GM19023 (cell line): ENCODE data around the gene DDA1.

Experiments
- ATAC-seq: cut with Tn5 transposase; IDR thresholded peaks from one replicate; pipeline ENCODE4 v1.9.1; 2021; ENCODE audit warnings: mild to moderate bottlenecking, moderate library complexity; ENCODE audit not compliant: unreplicated experiment

DDA1 gene

DNA sequence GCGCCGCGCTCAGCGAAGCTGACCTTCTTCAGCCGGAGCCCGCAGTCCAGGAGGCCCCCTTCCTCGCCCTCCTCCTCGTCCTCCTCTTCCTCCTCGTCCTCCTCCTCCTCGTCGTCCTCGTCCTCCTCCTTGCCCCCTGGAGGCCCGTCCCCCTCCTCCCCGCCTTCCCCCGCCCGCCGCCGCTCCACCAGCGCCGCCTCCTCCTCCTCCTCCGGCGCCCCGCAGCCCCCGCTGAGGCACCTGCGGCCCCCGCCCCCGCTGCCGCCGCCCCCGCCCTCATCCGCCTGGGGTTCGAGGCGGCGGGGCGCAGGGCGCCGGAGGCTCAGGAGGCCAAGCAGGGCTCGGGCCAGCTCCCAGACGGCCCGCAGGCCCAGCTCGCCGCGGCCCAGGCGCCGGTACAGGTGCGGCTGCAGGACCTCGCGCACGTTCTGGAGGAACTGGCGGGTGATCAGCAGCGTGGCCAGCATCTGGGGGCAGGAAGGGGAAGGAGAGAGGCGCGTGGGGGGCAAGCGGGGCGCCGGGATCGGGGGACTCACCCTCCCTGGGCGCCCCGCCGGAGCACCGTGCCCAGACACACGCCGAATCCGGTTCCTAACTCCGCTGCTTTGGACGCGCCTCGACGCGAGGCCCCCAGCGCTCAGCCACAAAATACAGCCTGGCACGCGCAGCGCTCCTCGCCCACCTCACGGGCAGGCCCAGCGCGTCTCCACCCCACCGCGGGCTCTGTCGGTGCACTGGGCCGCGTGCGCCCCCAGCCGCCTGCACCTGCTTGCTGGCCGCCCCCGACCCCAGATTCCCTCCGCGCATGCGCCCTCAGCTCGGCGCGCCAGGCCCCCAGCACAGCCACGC is 19.4 kb downstream of the DDA1 start:
- no peak for ATAC-seq

- ATAC-seq: no peak
Measured at GRCh38 chr19:17329366-17330261, 20.3 kb downstream of the DDA1 start.

GRCh38 chr19:17330262-17331044 is 21.1 kb downstream of the DDA1 start:
- ATAC-seq: no peak

- ATAC-seq: no peak
Measured at GRCh38 chr19:17331045-17331558, 21.7 kb downstream of the DDA1 start.

DNA sequence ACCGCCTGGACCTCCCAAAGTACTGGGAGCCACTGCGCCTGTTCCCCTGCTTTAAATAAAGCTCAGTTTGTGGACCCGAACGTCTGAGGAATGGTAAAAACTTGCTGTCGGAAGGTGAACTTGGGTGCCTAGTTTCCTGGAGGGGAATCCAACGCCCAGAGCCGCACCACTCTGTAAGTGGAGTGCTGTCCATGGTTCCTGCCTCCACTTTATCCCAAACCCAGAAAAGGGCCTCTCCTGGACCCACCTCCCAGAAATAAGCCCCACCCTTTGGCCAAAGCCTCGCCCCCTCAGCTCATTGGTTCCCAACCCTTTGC is 23.0 kb downstream of the DDA1 start:
- no peak for ATAC-seq

DNA sequence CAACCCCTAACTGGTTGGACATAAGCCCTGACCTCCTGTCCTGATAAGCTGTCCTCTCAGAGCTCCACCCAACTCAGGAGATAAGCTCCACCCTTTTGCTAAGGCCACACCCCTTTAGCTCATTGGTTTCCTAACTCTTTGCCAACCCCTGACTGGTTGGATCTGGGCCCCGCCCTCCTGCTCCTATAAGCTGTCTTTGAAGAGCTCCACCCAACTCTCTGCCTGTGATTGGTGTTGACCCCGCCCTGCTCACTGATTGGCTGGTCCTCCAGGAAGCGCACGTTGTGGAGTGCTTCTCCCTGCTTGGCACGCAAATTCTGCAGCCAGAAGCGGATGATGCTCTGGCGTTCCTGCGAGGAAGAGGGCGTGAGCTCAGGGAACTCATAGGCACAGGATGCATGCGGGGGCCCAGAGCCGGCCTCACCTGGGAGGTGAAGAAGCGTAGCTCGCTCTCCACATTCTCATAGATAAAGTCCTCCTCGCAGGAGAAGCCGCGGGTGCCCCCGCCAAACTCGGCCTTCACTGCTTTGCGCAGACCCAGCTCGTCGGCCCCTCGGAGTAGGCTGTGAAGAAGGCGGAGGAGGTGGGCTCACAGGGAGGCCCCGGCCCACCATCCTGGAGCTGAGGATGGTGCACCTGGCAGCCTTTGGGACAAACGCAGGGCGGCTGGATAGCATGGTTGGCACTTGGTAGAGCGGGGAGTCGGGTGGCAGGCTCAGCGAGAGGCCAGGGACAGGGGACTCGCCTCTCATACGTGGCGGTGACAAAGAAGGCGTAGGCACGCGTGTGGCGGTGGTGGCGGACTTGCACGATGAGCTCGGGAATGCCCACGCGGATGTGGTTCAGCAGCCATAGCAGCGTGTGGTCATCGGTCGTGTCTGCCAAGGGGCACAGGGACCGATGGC is 23.6 kb downstream of the DDA1 start:
- ATAC-seq: no peak

DNA sequence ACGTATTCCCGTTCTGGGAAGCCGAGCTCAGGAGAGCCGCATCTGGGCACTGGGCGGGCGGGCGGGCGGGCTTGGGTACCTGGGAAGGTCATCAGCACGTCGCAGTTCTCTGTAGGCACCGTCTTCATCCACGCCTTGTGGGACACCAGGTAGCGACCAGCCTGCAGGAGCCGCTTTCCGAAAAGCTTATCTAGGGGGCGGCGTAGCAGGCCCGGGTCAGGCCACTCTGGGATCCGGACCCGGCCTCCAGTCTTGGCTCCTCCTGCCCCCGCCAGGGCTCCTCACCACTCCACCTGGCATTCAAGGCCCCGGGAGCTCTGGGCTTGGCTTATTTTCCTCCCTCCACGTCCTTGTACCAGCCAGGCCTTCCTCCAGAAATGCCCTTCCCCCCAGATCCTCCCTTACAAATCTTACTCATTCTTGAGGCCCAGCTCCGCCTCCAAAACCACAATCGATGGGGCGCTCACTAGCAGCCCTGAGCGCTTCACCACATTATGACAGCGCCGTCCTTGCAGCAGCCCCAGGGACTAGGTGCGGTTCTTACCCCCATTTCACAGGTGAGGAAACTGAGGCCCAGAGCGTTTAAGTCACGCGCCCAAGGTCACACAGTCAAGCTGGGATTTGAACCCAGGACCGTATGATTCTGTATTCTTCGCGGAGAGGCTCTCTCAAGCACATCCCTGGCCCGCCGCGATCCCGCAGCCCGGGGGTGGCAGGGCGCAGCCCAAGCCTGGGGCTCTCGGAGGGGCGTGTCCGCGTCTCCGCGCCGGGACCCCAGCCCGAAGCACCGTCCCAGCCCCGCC is 24.4 kb downstream of the DDA1 start:
- ATAC-seq: no peak

DNA sequence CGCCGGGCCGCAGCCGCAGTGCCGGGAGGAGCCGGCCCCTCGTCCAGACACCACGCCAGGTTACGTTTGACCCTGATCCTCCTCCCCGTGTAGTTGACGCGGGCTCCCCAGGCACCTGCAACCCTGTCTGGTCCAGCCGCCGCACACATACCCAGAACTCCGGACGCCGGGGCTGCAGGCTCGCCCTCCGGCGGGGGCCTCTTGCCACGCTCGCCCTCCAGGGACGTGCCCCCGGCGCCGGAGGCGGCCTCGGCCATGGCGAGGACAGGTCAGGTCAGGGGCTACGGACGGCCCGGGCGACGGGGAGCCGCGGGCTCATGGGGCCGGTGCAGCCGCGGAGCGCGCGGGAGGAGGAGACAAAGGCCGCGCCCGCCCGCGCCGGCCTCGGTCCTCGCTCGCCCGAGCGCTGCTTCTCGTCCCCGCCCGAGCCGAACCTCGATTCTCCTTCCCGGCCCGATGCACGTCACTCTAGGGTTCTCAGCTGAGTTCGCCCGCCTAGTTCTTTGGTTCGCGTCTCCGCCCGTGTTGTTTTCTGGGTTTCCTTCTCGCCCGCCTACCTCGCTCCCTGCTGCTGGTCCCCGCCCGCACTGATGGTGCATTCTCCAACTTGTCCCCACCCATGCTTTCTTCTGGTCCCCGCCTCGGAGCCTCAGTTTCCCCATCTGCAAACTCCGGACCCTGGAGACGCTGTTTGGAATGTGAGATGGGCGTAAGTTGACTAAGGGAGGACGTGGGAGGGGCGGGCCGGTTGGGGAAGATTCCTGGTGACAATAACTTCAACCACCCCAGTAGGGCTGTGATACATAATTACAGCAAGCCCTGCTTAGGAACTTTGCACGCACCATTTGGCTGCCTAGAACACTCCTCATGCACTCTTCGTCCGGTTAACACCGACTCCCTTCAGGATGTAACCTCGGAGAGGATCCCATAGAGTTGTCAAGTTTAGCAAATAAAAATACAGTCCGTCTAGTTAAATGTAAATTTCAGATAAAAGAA is 25.3 kb downstream of the DDA1 start, which contains the start of gene ANO8:
TSS of gene ANO8 (minus strand) at position 442 of the 996 bp plus-strand sequence. CDS start at position 257, 185 bp downstream.
- peak; percentile 37 for ATAC-seq

- ATAC-seq: no peak
Measured at GRCh38 chr19:17335575-17335974, 26.2 kb downstream of the DDA1 start.

DNA sequence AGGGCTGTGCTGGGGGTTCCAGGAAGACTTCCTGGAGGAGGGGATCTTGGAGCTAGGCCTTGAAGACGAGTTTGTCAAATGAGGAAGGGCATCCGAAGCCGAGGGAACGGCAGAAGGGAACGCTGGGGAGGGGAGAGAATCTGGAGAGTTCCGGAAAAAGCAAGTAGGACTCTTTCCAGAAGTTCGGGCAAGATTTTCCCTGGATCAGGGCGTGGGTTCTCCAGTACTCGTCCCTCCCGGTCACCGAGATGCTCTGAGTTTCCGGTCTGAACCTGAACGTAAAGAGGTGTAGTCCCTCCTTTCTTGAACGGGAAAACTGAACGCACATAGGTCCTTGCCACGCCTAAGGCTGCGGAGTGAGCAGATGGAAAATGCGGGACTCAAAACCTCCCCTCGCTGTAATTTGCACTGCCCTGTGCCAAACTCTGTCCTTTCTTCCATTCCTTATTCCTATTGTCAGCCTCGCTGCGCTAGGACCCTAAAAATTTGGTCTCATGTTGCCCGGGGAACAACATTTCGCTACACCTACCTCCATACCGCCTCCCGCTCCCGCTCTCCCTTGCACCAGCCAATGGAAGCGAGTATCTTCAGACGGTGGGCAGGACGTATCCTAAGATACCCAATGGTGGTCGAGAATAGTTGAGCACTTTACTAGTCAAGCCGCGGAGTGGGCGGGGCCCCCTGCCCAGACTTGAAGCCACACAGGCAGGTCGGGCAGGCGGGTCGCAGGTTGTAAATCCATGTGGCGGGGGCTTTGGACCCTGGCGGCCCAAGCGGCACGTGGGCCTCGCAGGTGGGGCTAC is 27.7 kb downstream of the DDA1 start, which contains the start of gene GTPBP3:
TSS of gene GTPBP3 (plus strand) at position 682 of the 803 bp plus-strand sequence. CDS start at position 741, 59 bp downstream.
- peak; percentile 68 for ATAC-seq

DNA sequence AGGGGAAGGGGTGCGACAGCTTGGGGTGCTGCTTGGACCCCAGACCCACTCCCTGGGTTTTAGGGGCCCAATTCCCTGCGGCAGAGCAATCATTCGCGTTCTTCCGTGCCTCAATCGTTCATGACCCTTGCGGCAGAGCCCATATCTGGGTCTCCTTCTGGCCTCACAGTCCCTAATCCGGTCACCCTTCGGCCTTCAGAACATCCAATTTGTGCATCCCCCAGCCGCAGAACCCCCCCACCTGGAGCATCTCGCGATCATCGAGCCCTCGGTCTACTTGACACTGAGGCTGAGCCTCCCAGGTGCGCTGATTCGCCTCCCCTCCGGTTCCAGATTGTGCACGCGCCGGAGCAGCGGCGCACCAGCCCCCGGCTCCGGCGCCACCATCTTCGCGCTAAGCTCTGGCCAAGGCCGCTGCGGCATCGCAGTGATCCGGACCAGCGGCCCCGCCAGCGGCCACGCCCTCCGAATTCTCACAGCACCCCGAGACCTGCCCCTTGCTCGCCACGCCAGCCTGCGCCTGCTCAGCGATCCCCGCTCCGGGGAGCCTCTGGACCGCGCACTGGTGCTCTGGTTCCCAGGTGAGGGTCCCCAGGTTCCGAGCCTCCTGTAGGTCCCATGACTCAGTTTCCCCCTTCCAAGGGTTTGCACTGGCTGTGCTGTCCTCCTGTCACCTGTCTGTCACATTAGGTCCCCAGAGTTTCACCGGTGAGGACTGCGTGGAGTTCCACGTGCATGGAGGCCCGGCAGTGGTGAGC is 28.5 kb downstream of the DDA1 start:
- no peak for ATAC-seq

DNA sequence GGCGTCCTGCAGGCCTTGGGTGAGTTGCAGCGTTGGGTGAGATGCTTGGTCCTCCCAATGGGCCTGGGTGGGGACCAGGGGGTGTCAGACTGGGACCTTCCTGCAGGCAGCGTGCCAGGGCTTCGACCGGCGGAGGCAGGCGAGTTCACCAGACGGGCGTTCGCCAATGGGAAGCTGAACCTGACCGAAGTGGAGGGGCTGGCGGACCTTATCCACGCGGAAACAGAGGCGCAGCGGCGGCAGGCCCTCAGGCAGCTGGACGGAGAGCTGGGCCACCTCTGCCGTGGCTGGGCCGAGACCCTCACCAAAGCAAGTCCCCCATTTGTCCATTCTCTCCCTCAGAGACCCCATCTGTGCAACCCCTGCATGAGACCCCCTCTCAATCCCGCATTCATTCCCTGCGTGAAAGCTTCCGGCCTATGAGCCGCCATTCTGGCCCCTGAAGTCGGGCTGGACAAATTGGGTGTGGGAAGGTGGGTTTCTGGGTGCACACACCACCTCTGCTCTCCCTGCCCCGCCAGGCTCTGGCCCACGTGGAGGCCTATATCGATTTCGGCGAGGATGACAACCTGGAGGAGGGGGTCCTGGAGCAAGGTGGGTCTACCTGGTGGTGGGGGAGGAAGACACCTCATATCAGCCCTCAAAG is 29.2 kb downstream of the DDA1 start:
- no peak for ATAC-seq

- ATAC-seq: no peak
Measured at GRCh38 chr19:17339088-17339741, 29.9 kb downstream of the DDA1 start.

- ATAC-seq: no peak
Measured at GRCh38 chr19:17340302-17340870, 31.0 kb downstream of the DDA1 start.

DNA sequence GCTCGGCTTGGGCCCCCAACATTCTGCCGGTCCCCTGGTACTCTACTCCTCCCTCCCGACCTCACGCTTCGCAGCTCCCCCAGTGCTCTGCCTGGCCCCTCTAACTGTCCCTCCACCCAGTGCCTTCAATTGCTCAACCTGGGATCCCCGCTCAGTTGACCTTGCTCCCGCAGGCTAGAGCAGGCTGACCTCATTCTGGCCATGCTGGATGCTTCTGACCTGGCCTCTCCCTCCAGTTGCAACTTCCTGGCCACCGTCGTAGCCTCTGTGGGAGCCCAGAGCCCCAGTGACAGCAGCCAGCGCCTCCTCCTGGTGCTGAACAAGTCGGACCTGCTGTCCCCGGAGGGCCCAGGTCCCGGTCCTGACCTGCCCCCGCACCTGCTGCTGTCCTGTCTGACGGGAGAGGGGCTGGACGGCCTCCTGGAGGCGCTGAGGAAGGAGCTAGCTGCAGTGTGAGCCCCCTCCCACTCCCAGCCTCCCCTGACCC is 31.6 kb downstream of the DDA1 start:
- ATAC-seq: no peak
